Measurements from ENCODE around the gene RAD54L. TPM values are rescaled to one million over a fixed set of nuclear protein-coding genes. Genes with fewer than 3 reads are reported as not detected.

The RAD54L gene
- total RNA-seq, 1 experiment from 2014 or later = 28.9 TPM

- peaks cover 34% of the 10 kb centered on the region for H3K79me2 ChIP-seq (ENCODE audit: insufficient read depth, low read length)
- peak overlapping the region; percentile 67 for H3K9ac ChIP-seq (ENCODE audit: low read length)
- peak overlapping the region; percentile 51 to 63 for H3K4me3 ChIP-seq (replicated peaks in 1 of 2; ENCODE audit: low read depth in 1 of 2, low read length in 2 of 2)
- no peak for DNase-seq (ENCODE audit: low read depth, low spot score)
- H3K27ac ChIP-seq (ENCODE audit: low read depth, low read length) = peak overlapping the region; percentile 71
- H3K9me3 ChIP-seq (ENCODE audit: control insufficient read depth in 1 of 2, insufficient read depth in 1 of 2, low read depth in 1 of 2, low read length in 2 of 2) = no peaks in the 10 kb centered on the region
- H3K36me3 ChIP-seq (ENCODE audit: control insufficient read depth in 1 of 2, insufficient read depth in 2 of 2, low read length in 2 of 2) = peaks cover 2 to 23% of the 10 kb centered on the region in 2 experiments; a peak in 2 of 4 replicates
- peak overlapping the region; percentile 91 for H3K4me2 ChIP-seq (ENCODE audit: low read length)
- POLR2A ChIA-PET = interaction anchor here (0.6 to 1.6 kb wide), 8 partner anchors 23 to 1525 kb away, joined by 3 to 11 read pairs (median 6); partner anchors contain the start of genes NSUN4 and PRDX1
- ATAC-seq = peak; percentile 79
- peaks cover 16 to 31% of the 10 kb centered on the region in 2 experiments for H3K4me1 ChIP-seq (ENCODE audit: control insufficient read depth in 1 of 2, insufficient read depth in 2 of 2, low read length in 2 of 2)
- RAD21 ChIA-PET (ENCODE audit: low non-redundant PET in 1 of 2, low total read pairs in 2 of 2, uncharacterized antibody in 2 of 2, unreplicated experiment in 2 of 2) = interaction anchor here in 1 of 2 experiments (1.0 kb wide), 1 partner anchor 23 kb away, joined by 3 read pairs; no protein-coding TSS in a partner anchor
- H4K20me1 ChIP-seq (ENCODE audit: insufficient read depth) = no peaks in the 10 kb centered on the region
- intact Hi-C loops (cut with micrococcal nuclease) = loop anchor here (2.0 kb wide), 1 partner anchor 102 kb away; no protein-coding TSS in a partner anchor
- peak overlapping the region; percentile 39 for H2AFZ ChIP-seq (ENCODE audit: low read depth, low read length, poor library complexity, severe bottlenecking)
- no peaks in the 10 kb centered on the region for H3K27me3 ChIP-seq (ENCODE audit: insufficient read depth, low read length)
- TF ChIP-seq, protein P1, sequence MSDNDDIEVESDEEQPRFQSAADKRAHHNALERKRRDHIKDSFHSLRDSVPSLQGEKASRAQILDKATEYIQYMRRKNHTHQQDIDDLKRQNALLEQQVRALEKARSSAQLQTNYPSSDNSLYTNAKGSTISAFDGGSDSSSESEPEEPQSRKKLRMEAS (IDR thresholded peaks at IDR 0.05) = peak; percentile 48; the same call in 1 of the 2 replicates
- TF ChIP-seq CBX3 (IDR thresholded peaks at IDR 0.05; ENCODE audit: low read depth) (no peak), CTCF (IDR thresholded peaks at IDR 0.05 in 2 of 3, conservative IDR thresholded peaks at IDR 0.05 in 1 of 3; ENCODE audit: borderline replicate concordance in 1 of 3, insufficient read depth in 1 of 3, low read depth in 2 of 3, low read length in 2 of 3) (no peak), POLR2AphosphoS5 (IDR thresholded peaks at IDR 0.05; ENCODE audit: low read depth, low read length) (peak; percentile 56), ZFX (IDR thresholded peaks at IDR 0.05) (peak; percentile 44; the same call in 1 of the 2 replicates)
- H3K9me2 ChIP-seq (ENCODE audit: insufficient read depth) = no peaks in the 10 kb centered on the region
- BruUV-seq (replicated peaks) = TSS peak; percentile 97
- CTCF ChIA-PET = interaction anchor here (0.7 to 4.7 kb wide), 6 partner anchors 9 to 1192 kb away, joined by 3 to 48 read pairs (median 6); no protein-coding TSS in a partner anchor
Measured at GRCh38 chr1:46246548-46247435, 771 bp upstream of the RAD54L start.

Measured in HCT116 (cell line).